Small intestine (tissue), 7 donors: ENCODE results near the gene RHBDD1. TPM values are rescaled to one million over a fixed set of nuclear protein-coding genes. Genes with fewer than 3 reads are reported as not detected.

Experiments used
- DNase-seq, 2 donors: peaks; one replicate each; pipeline versions ENCODE4 v3.0.0 to v3.0.0-alpha.2; 2013
- FAIRE-seq: peaks from 2 replicates; lab custom pipeline; 2012; peaks lifted over from hg19 to GRCh38; lab: Jason Lieb, UNC
- H3K27ac ChIP-seq, 3 donors: one replicate each; pipeline ENCODE4 v1.5.1; 2013; ENCODE audit warnings: low read length in 2 of 3, mild to moderate bottlenecking in 2 of 3, control low read depth in 1 of 3, inconsistent platforms in 1 of 3, low read depth in 1 of 3, moderate library complexity in 1 of 3
- H3K27me3 ChIP-seq, 3 donors: one replicate each; pipeline ENCODE4 v1.6.1; 2013; ENCODE audit warnings: low read length in 3 of 3, inconsistent platforms in 1 of 3; ENCODE audit not compliant: control insufficient read depth in 3 of 3, insufficient read depth in 3 of 3
- H3K36me3 ChIP-seq, 3 donors: one replicate each; pipeline ENCODE4 v1.6.1; 2013; ENCODE audit warnings: low read length in 3 of 3, inconsistent platforms in 1 of 3, low read depth in 1 of 3, mild to moderate bottlenecking in 1 of 3, moderate library complexity in 1 of 3; ENCODE audit not compliant: control insufficient read depth in 3 of 3, insufficient read depth in 2 of 3
- H3K4me1 ChIP-seq, 3 donors: one replicate each; pipeline ENCODE4 v1.6.1; 2013; ENCODE audit warnings: low read length in 2 of 3, inconsistent platforms in 1 of 3, low read depth in 1 of 3, mild to moderate bottlenecking in 1 of 3, moderate library complexity in 1 of 3; ENCODE audit not compliant: control insufficient read depth in 3 of 3, insufficient read depth in 2 of 3
- H3K4me3 ChIP-seq, 3 donors: one replicate each; pipeline ENCODE4 v1.5.1; 2013; ENCODE audit warnings: low read length in 3 of 3, control low read depth in 1 of 3, inconsistent platforms in 1 of 3, low read depth in 1 of 3, mild to moderate bottlenecking in 1 of 3, moderate library complexity in 1 of 3
- H3K9me3 ChIP-seq, 2 donors: one replicate each; pipeline ENCODE4 v1.6.1; 2013; ENCODE audit warnings: low read depth in 1 of 2, low read length in 1 of 2; ENCODE audit not compliant: control insufficient read depth in 2 of 2, insufficient read depth in 1 of 2
- WGBS, 3 donors: extraction: QIAGEN DNeasy Blood & Tissue Kit; methylation state at CpG; one replicate each; pipeline ENCODE4 v1.1.7; 2013; 5-methylcytosine and 5-hydroxymethylcytosine counted together
- polyA plus RNA-seq, 4 donors: library from polyadenylated mRNA; stranded (reverse) in 3 of 4; unstranded in 1 of 4; fragments of 200-250 nt in 3 of 4; fragments of 120-200 nt in 1 of 4; gene quantifications; one replicate each; pipeline versions ENCODE4 v1.2.1 to v1.2.3, GENCODE V29; 2013
- donor health status: healthy with polysubstance abuse.
- donor health status: control.
- donor health status: control.
- donor health status: Bipolar disorder and iron deficiency.
- donor health status: healthy.

The RHBDD1 gene
- polyA plus RNA-seq, 4 donors, result 3.1 to 23.4 (median 8.7) TPM

- Histone ChIP-seq H3K9me3 (peaks cover 0 to 1% of the 10 kb centered on the region in 2 donors), H3K4me3 (no peak overlapping the region), H3K27me3 (no peaks in the 10 kb centered on the region), H3K27ac (no peak overlapping the region), H3K36me3 (peaks cover 0 to 9% (median 0%) of the 10 kb centered on the region in 3 donors), H3K4me1 (peaks cover 0 to 14% (median 0%) of the 10 kb centered on the region in 3 donors)
- WGBS, 3 donors, result 0% methylated on average over 4 of the region's 4 CpGs
- DNase-seq (peak; percentile 75 to 77), FAIRE-seq (peak; percentile 67)
Measured at GRCh38 chr2:226802573-226802972, 33.3 kb upstream of the RHBDD1 start.

- peaks cover 0 to 12% (median 0%) of the 10 kb centered on the region in 3 donors for H3K4me1 ChIP-seq
- H3K36me3 ChIP-seq, result peaks cover 0 to under 1% (median 0%) of the 10 kb centered on the region in 3 donors
- WGBS, 3 donors, result 66 to 80% (median 74%) methylated on average over 1 of the region's 1 CpG
- no peaks in the 10 kb centered on the region for H3K27me3 ChIP-seq
- DNase-seq (no peak), FAIRE-seq (no peak)
- no peaks in the 10 kb centered on the region for H3K9me3 ChIP-seq
- no peak overlapping the region for H3K4me3 ChIP-seq
- no peak overlapping the region for H3K27ac ChIP-seq
Measured at GRCh38 chr2:226803410-226803809, 32.4 kb upstream of the RHBDD1 start.

GRCh38 chr2:226813148-226813701 lies 22.6 kb upstream of the RHBDD1 start:
- peak in 1 of 2 donors; percentile 33 for DNase-seq

GRCh38 chr2:226818930-226819329 lies 16.9 kb upstream of the RHBDD1 start:
- Histone ChIP-seq H3K9me3 (peaks cover 0 to 4% of the 10 kb centered on the region in 2 donors), H3K4me1 (no peaks in the 10 kb centered on the region), H3K4me3 (no peak overlapping the region), H3K27ac (no peak overlapping the region), H3K36me3 (no peaks in the 10 kb centered on the region), H3K27me3 (peaks cover 0 to 2% (median 0%) of the 10 kb centered on the region in 3 donors)
- FAIRE-seq (no peak), DNase-seq (no peak)
- WGBS, 3 donors, result 60 to 76% (median 70%) methylated on average over 3 of the region's 3 CpGs

More at GRCh38 chr2:226813148-226813701, 22.6 kb upstream of the RHBDD1 start:
- H3K27me3 ChIP-seq, result peaks cover 0 to 2% (median 0%) of the 10 kb centered on the region in 3 donors
- H3K4me1 ChIP-seq, result no peaks in the 10 kb centered on the region
- H3K27ac ChIP-seq, result no peak overlapping the region
- H3K4me3 ChIP-seq, result no peak overlapping the region
- no peaks in the 10 kb centered on the region for H3K36me3 ChIP-seq
- no peaks in the 10 kb centered on the region for H3K9me3 ChIP-seq
- FAIRE-seq, result no peak
- WGBS, 3 donors, result 92 to 100% (median 97%) methylated on average over 1 of the region's 1 CpG

- H3K4me3 ChIP-seq, result no peak overlapping the region
- peaks cover 0 to 4% of the 10 kb centered on the region in 2 donors for H3K9me3 ChIP-seq
- WGBS, 3 donors, result 59 to 84% (median 81%) methylated on average over 2 of the region's 2 CpGs
- no peak for DNase-seq
- no peaks in the 10 kb centered on the region for H3K4me1 ChIP-seq
- no peak for FAIRE-seq
- H3K36me3 ChIP-seq, result no peaks in the 10 kb centered on the region
- no peak overlapping the region for H3K27ac ChIP-seq
- no peaks in the 10 kb centered on the region for H3K27me3 ChIP-seq
Measured at GRCh38 chr2:226825056-226825455, 10.8 kb upstream of the RHBDD1 start.

DNA sequence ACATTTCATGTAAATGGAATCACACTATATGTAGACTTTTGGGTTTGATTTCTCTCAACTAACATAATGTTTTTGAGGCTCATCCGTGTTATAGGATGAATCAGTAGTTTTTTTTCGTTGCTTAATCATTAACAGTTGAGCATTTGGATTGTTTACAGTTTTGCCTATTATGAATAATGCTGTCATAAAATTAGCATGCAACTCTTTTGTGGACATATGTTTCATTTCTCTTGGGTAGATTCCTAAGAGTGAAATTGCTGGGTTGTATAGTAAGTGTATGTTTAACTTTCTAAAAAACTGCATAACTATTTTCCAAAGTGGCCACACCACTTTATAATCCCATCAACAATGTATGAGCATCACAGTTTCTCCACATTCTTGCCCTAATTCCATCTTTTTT lies 7.7 kb upstream of the RHBDD1 start:
- FAIRE-seq (no peak), DNase-seq (no peak)
- Histone ChIP-seq H3K36me3 (no peaks in the 10 kb centered on the region), H3K27ac (no peak overlapping the region), H3K4me1 (no peaks in the 10 kb centered on the region), H3K9me3 (peaks cover 0 to 4% of the 10 kb centered on the region in 2 donors), H3K4me3 (no peak overlapping the region), H3K27me3 (no peaks in the 10 kb centered on the region)
- WGBS, 3 donors, result 44 to 57% (median 52%) methylated on average over 2 of the region's 2 CpGs

DNA sequence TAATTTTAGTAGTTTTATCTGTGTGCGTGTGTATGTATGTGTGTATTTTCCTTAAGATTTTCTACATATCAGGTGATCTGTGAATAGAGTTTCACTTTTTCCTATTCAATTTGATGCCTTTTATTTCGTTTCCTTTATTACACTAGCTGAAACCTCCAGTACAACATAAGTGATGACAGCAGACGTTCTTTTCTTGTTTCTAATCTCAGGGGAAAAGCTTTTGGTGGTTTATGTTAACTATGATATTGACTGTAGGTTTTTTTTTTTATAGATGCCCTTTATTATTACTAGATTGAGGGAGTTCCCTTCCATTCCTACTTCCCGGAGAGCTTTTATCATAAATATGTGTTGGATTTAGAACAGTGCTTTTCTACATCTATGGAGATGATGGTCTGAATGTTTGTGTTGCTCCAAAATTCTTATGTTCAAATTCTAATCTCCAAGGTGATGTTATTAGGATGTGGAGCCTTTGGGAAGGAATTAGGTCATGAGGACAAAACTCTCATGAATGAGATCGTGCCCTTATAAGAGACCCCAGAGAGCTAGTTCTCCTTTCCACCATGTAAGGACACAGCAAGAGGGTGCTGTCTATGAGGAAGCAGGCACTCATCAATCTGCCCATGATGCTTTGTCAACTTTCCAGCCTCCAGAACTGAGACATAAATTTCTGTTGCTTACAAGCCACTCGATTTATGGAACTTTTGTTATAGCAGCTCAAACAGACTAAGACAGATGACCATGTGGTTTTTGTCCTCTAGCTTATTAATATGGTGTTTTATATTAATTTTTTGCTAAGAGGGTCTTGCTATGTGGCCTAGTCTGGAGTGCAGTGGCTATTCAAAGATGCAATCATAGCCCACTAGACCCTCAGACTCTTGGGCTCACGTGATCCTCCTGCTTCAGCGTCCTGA lies 5.9 kb upstream of the RHBDD1 start:
- FAIRE-seq (no peak), DNase-seq (no peak)
- no peaks in the 10 kb centered on the region for H3K9me3 ChIP-seq
- WGBS, 3 donors, result 84 to 88% (median 85%) methylated on average over 8 of the region's 8 CpGs
- no peaks in the 10 kb centered on the region for H3K27me3 ChIP-seq
- H3K27ac ChIP-seq, result no peak overlapping the region
- H3K4me3 ChIP-seq, result no peak overlapping the region
- no peaks in the 10 kb centered on the region for H3K36me3 ChIP-seq
- H3K4me1 ChIP-seq, result peaks cover 0 to under 1% (median 0%) of the 10 kb centered on the region in 3 donors

- DNase-seq (no peak), FAIRE-seq (no peak)
- whole genome bisulfite sequencing, 3 donors, result 89 to 95% (median 90%) methylated on average over 4 of the region's 4 CpGs
- Histone ChIP-seq H3K4me1 (peaks cover 0 to 7% (median 0%) of the 10 kb centered on the region in 3 donors), H3K9me3 (peaks cover 0 to 3% of the 10 kb centered on the region in 2 donors), H3K27me3 (no peaks in the 10 kb centered on the region), H3K4me3 (no peak overlapping the region), H3K36me3 (no peaks in the 10 kb centered on the region), H3K27ac (no peak overlapping the region)
Measured at GRCh38 chr2:226831266-226831665, 4.6 kb upstream of the RHBDD1 start.
